Kidney epithelial cell (primary cell): ENCODE results near the gene ARHGAP8. TPM values are rescaled to one million over a fixed set of nuclear protein-coding genes. Genes with fewer than 3 reads are reported as not detected.

Experiments
- DNase-seq: peaks from one replicate; pipeline ENCODE4 v3.0.0-alpha.2; 2010; ENCODE audit warnings: low read depth
- H3K27me3 ChIP-seq: 2 replicates; pipeline ENCODE4 v1.6.0; 2011; ENCODE audit warnings: low read length; ENCODE audit not compliant: control insufficient read depth, insufficient read depth
- H3K36me3 ChIP-seq: 2 replicates; pipeline ENCODE4 v1.5.1; 2011; ENCODE audit warnings: low read length; ENCODE audit not compliant: control insufficient read depth, insufficient read depth
- H3K4me3 ChIP-seq: 2 replicates; pipeline ENCODE4 v1.5.1; 2011; ENCODE audit warnings: low read depth, mild to moderate bottlenecking, control low read depth, low read length
- total RNA-seq: library from RNA; depleted of rRNA; stranded (reverse); fragments of >200 nt; gene quantifications from 2 replicates; pipeline ENCODE4 v1.2.3, GENCODE V29; 2015
- TF ChIP-seq, protein P1 (sequence below): IDR thresholded peaks from 2 replicates; pipeline ENCODE4 v1.5.1; 2011; ENCODE audit warnings: mild to moderate bottlenecking, moderate library complexity, low read length, control low read depth, inconsistent platforms; ENCODE audit not compliant: insufficient read depth, poor library complexity, severe bottlenecking

ARHGAP8 gene
- total RNA-seq, 1 donor from 2014 or later = 22.9 TPM

DNA sequence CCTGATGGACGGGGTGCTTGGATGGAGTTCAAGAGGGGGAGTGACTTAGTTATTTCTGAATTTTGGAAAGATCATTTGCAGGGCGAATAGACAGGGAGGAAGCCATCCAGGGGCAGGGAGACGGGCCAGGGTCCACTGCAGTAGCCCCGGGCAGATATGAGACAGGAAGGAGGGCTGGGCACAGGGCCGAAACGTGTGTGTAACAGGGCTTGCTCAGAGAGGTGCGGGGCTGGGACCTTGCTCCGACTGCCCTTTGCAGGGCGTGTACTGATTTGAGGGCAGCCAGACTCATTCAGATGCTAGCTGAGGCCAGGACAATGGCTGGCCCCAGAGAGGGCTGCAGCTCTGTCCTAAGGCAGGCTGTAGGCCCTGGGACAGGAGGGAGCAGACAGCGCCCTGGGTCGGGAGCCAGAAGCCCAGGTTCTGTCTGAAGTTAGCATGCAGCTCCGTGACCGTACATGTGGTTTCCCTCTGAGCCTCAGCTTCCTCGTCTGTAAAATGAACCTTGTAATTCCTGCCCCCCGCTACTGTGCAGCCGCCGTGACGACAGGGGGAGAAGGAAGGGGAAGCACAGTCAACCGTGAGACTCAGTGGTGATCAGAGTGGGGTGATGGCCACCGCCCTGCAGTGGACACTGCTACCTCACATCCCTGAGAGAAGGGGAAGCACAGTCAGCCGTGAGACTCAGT lies 154.0 kb downstream of the ARHGAP8 start:
- no peak for DNase-seq
- Histone ChIP-seq H3K4me3 (no peak overlapping the region), H3K36me3 (no peaks in the 10 kb centered on the region), H3K27me3 (no peaks in the 10 kb centered on the region)
- TF ChIP-seq, protein P1, sequence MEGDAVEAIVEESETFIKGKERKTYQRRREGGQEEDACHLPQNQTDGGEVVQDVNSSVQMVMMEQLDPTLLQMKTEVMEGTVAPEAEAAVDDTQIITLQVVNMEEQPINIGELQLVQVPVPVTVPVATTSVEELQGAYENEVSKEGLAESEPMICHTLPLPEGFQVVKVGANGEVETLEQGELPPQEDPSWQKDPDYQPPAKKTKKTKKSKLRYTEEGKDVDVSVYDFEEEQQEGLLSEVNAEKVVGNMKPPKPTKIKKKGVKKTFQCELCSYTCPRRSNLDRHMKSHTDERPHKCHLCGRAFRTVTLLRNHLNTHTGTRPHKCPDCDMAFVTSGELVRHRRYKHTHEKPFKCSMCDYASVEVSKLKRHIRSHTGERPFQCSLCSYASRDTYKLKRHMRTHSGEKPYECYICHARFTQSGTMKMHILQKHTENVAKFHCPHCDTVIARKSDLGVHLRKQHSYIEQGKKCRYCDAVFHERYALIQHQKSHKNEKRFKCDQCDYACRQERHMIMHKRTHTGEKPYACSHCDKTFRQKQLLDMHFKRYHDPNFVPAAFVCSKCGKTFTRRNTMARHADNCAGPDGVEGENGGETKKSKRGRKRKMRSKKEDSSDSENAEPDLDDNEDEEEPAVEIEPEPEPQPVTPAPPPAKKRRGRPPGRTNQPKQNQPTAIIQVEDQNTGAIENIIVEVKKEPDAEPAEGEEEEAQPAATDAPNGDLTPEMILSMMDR = no peak

DNA sequence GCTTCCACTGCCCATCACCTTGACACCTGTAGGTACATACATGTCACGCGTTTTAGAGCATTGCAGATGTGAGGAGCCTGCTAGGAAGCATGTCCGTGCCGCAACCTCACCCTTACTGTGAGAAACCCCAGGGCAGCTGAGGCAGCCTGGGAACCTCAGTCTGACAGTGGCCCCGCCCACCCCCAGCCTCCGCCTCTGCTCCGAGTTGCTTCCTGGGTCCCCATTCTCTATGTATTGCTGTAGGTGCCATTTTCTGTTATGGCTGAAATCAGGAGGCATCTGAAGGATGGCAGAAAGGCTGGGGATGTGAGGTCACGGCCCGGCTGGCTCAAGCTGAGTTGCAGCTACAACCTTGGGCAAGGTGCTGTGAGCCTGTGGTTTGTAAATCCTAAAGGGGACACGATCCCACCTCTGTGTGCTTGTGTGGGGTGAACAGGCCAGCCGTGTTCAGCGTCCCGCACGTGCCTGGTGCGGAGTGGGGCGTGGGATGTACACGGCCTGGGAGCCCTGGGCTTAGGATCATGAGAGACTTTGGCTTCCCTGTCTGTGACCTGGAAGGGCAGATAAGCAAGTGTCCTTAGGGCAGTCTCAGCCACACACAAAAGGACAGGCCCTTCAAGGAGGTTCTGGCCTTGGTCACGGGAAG lies 154.7 kb downstream of the ARHGAP8 start:
- no peak for DNase-seq
- Histone ChIP-seq H3K4me3 (no peak overlapping the region), H3K27me3 (no peaks in the 10 kb centered on the region), H3K36me3 (no peaks in the 10 kb centered on the region)
- TF ChIP-seq, protein P1 = no peak

DNA sequence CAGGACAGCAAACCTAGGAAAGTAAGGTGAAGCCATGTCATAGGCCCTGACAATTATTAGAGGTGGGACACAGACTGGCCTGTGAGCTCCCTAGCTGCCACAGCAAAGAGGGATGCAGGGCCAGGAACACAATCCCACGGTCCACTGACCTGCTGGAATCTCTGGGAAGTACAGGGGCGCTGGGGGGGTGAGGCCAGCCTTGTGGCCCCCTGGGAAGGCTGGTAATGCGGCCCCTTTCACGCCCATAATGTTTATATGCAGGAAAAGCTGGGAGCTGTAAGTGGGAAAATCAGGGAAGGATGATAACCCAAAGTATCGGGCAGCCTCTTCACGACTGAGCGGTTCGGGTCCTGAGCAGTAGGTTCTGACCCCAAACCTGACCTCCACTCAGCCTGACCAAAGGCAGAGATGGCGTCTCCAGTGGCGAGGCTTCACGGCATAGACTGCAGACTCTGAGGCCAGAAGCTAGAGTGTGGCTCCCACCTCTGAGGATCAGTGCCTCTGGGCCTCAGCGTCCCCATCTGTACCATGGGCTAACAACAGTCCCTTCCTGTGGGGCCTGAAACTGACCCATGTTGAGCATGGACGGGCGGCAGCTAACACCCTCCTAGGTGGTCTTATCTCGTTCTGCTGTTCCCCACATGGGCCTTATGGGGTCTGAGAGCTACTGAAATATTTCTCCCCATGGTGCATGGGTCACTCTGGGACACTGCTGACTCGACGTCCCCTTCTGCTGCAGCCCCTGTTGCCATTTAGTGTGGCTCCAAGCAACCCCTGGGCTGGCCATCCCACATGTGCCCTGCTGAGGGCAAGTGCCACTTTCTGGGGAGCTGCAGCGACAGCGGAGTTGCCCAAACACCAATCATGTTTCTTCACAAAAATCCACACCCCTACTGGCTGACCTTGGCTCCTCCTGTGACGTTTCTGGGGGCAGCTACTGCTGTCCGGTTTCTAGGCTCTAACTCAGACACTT lies 155.7 kb downstream of the ARHGAP8 start:
- TF ChIP-seq, protein P1 = no peak
- Histone ChIP-seq H3K4me3 (no peak overlapping the region), H3K27me3 (no peaks in the 10 kb centered on the region), H3K36me3 (no peaks in the 10 kb centered on the region)
- DNase-seq = no peak

DNA sequence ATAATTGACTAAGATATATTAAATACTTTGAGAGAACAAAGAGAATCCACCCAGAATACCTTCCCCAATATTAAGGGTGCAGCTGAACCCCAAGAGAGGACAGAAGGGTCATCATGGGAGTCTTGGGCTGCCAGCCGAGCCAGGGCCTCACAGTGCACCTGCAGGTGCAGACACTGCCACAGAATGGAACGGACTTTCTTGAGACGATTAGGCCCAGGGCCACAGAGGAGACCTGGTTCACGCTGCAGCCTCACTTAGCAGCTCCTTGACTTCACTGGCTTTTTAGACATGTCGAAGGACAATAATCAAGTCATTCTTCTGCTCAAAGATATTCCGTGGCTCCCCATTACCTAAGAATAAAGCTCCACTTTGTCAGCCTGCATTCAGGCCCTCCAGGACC lies 156.9 kb downstream of the ARHGAP8 start:
- H3K36me3 ChIP-seq = no peaks in the 10 kb centered on the region
- H3K4me3 ChIP-seq = no peak overlapping the region
- TF ChIP-seq, protein P1 = no peak
- H3K27me3 ChIP-seq = no peaks in the 10 kb centered on the region
- DNase-seq = no peak

Other genes with a start within 250 kb of the ARHGAP8 start
- gene PRR5, start 50.4 kb upstream of the ARHGAP8 start, total RNA-seq = 13.6 and 14.3 TPM in 2 replicates